ENCODE data around the gene LYPD6. TPM values are rescaled to one million over a fixed set of nuclear protein-coding genes. Genes with fewer than 3 reads are reported as not detected.

LYPD6 gene
- total RNA-seq, 2 experiments from 2014 or later = not detected

DNA sequence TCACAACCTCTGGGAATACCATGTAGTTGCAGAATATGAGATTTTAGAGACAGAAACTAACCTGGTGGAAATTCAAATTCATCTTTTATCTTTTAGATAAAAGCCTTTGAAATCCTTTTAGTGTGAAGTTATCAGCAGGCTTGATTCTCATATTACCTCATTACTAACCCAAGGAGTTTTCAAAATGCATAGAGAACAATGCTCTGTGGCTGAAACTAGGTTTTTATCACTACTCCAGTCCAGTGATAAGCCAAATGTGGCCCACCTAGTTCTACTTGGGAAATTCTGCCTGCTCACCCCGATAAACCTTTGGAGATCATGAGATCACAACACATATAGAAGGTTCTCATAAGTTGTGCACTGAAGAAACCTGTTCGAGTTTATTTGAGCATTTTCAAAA lies 135.5 kb downstream of the LYPD6 start:
- ATAC-seq (no peak), DNase-seq (no peak)
- intact Hi-C loops (cut with DNase I, micrococcal nuclease) = no loop called here
- Mint-ChIP-seq H3K36me3 (ENCODE audit: low read depth) (no peaks in the 10 kb centered on the region), H3K4me1 (peaks cover 1% of the 10 kb centered on the region), H3K27me3 (no peaks in the 10 kb centered on the region), H3K9me3 (ENCODE audit: low read depth) (no peaks in the 10 kb centered on the region), H3K4me3 (no peak overlapping the region), H3K27ac (no peak overlapping the region)
- ChIA-PET CTCF (no interaction called here), POLR2A (no interaction called here)

DNA sequence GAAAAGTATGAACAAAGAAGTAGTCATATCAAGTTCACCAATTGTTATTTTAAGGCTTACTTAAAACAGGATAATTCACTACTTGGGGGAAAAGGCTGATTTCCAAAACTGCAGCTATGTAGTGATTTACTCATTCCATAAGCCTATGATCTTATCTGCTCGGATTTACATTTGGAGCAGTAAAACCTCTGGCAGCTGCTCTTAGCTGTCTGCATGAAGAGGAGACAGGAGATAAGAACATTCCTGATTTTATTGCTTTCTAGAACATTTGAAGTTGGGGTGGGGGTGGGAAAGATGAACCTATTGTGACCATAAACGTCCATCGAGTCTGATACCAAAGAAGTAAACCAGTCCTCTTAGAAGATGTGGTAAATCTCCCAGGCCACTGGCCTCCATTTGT lies 136.2 kb downstream of the LYPD6 start:
- no peaks in the 10 kb centered on the region for H3K36me3 Mint-ChIP-seq (ENCODE audit: low read depth)
- CTCF ChIA-PET = no interaction called here

DNA sequence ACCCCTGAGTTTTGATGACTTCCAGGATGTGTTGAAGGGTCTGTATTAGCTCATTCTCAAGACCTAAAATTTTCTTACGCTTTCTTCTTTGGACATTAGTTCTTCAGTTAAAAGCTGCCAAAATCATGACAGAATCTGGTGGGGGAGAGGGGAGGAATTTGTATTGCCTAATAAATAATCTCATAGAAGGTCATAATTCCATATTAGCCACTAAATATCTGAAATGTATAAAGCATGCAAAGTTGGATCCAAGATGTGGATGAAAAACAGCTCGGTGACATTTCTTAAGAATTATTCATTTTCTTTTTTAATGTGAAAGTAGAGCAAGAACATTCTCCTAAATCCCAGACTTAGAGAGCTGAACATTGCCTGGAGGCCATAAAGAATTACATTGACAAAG lies 137.0 kb downstream of the LYPD6 start:
- DNase-seq (no peak), ATAC-seq (no peak)
- Mint-ChIP-seq H3K27me3 (peaks cover 2% of the 10 kb centered on the region), H3K4me3 (no peak overlapping the region), H3K27ac (no peak overlapping the region), H3K36me3 (ENCODE audit: low read depth) (no peaks in the 10 kb centered on the region), H3K9me3 (ENCODE audit: low read depth) (no peaks in the 10 kb centered on the region), H3K4me1 (peaks cover 1% of the 10 kb centered on the region)
- POLR2A ChIA-PET = no interaction called here
- intact Hi-C loops (cut with DNase I, micrococcal nuclease) = no loop called here
- CTCF ChIA-PET = no interaction called here

More for the DNA sequence above, 136.2 kb downstream of the LYPD6 start:
- Mint-ChIP-seq H3K27ac (no peak overlapping the region), H3K4me3 (no peak overlapping the region), H3K27me3 (no peaks in the 10 kb centered on the region), H3K4me1 (peaks cover 1% of the 10 kb centered on the region), H3K9me3 (ENCODE audit: low read depth) (no peaks in the 10 kb centered on the region)
- POLR2A ChIA-PET = no interaction called here
- intact Hi-C loops (cut with DNase I, micrococcal nuclease) = no loop called here
- ATAC-seq (no peak), DNase-seq (no peak)

DNA sequence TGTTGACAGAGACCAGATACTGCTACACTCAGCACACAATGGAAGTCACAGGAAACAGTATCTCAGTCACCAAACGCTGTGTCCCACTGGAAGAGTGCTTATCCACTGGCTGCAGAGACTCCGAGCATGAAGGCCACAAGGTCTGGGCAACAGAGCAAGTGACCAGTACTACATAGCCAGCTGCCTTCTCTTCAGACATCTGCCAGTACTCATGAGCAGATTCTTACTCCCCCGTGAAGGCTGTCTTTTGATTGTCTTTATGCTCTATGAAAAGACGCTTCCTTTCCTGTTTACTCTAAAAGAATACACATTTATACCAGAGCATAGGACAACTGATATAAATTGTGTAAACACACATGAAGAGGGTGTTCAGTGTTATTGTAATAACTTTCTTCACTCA lies 138.2 kb downstream of the LYPD6 start:
- H3K4me3 Mint-ChIP-seq = no peak overlapping the region
- ATAC-seq = no peak
- CTCF ChIA-PET = no interaction called here

DNA sequence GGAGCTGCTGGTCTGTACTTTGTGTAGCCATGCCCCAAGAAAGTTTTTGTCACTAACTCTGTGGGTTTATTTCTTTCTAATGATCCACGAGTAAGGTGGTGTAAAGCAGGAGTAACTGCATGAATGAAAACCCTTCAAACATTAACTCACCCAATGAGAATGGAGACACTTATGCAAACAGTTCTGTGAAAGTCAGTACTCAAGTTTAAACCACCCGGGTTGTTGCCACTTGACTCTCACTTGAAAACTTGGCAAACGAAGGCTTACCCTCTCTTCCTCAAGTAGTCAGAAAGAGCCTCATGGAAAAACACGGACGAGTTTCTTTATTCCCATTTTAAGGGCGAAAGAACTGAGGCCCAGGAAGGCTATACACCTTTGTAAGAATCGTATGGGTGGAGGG lies 139.7 kb downstream of the LYPD6 start:
- POLR2A ChIA-PET = no interaction called here
- Mint-ChIP-seq H3K27ac (no peak overlapping the region), H3K36me3 (ENCODE audit: low read depth) (no peaks in the 10 kb centered on the region), H3K9me3 (ENCODE audit: low read depth) (no peaks in the 10 kb centered on the region), H3K4me3 (no peak overlapping the region), H3K4me1 (no peaks in the 10 kb centered on the region), H3K27me3 (peaks cover 2% of the 10 kb centered on the region)
- CTCF ChIA-PET = no interaction called here
- ATAC-seq = no peak
- no peak for DNase-seq
- intact Hi-C loops (cut with DNase I, micrococcal nuclease) = no loop called here

More for the DNA sequence above, 138.2 kb downstream of the LYPD6 start:
- DNase-seq = no peak
- no peaks in the 10 kb centered on the region for H3K9me3 Mint-ChIP-seq (ENCODE audit: low read depth)
- intact Hi-C loops (cut with DNase I, micrococcal nuclease) = no loop called here
- H3K36me3 Mint-ChIP-seq (ENCODE audit: low read depth) = no peaks in the 10 kb centered on the region
- H3K4me1 Mint-ChIP-seq = no peaks in the 10 kb centered on the region
- H3K27me3 Mint-ChIP-seq = peaks cover 2% of the 10 kb centered on the region
- H3K27ac Mint-ChIP-seq = no peak overlapping the region
- POLR2A ChIA-PET = no interaction called here

DNA sequence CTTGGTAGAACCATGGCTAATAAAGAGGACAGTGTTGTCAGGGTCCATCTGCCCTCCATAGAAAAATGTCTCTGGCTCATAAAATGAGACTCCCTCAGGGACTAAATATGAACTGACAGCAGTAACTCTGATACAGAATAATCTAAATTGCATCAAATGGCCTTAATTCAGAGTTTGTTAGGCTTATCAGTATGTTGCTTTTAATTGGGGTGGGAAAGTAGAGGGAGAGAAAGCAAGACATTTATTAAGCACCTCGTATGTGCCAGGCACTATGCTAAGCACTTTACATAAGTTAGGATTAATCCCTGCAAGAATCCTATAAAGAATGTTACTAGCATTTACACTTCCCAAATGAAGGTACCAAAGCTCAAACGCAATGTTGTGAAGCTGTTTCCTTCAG lies 142.0 kb downstream of the LYPD6 start:
- CTCF ChIA-PET = no interaction called here
- no peaks in the 10 kb centered on the region for H3K9me3 Mint-ChIP-seq (ENCODE audit: low read depth)
- H3K36me3 Mint-ChIP-seq (ENCODE audit: low read depth) = no peaks in the 10 kb centered on the region
- peaks cover 2% of the 10 kb centered on the region for H3K27me3 Mint-ChIP-seq
- no peak overlapping the region for H3K27ac Mint-ChIP-seq
- POLR2A ChIA-PET = no interaction called here
- no peak for ATAC-seq
- intact Hi-C loops (cut with DNase I, micrococcal nuclease) = no loop called here
- H3K4me3 Mint-ChIP-seq = no peak overlapping the region
- no peaks in the 10 kb centered on the region for H3K4me1 Mint-ChIP-seq
- DNase-seq = no peak

DNA sequence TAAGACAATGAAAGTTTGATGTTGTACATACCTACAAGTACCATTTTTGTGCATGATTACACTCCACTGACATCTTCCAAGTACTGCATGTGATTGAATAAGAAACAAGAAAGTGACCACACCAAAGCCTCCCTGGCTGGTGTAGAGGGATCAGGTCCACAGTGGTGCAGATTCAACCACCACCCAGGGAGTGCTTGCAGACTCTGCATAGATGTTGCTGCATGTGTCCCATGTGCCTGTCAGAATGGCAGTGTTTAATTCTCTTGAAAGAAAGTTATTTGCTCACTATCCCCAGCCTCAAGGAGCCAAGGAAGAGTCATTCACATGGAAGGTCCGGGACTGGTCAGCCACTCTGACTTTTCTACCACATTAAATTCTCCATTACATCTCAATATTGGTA lies 142.7 kb downstream of the LYPD6 start:
- POLR2A ChIA-PET = no interaction called here
- CTCF ChIA-PET = no interaction called here

DNA sequence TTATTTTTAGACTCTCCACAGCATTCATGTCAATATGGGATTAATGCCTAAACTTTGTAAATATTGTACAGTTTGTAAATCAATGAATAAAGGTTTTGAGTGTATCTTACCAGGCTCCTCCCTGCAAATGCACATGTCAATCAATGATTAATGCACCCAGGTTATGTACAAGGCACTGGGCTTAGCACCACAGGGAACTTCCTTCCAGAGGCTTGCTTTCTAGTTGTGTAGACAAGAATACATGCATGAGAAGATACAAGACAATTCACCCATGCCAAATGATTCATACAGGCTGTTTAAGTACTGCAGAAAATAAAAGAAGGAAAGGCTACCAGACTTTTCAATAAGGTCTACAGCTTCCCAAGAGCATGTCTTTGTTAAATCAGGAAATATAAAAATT lies 143.1 kb downstream of the LYPD6 start:
- POLR2A ChIA-PET = no interaction called here
- no peak for DNase-seq
- intact Hi-C loops (cut with DNase I, micrococcal nuclease) = no loop called here
- ATAC-seq = no peak
- H3K4me3 Mint-ChIP-seq = no peak overlapping the region
- CTCF ChIA-PET = no interaction called here
- no peaks in the 10 kb centered on the region for H3K9me3 Mint-ChIP-seq (ENCODE audit: low read depth)
- no peaks in the 10 kb centered on the region for H3K36me3 Mint-ChIP-seq (ENCODE audit: low read depth)
- peaks cover 2% of the 10 kb centered on the region for H3K27me3 Mint-ChIP-seq
- H3K27ac Mint-ChIP-seq = no peak overlapping the region
- no peaks in the 10 kb centered on the region for H3K4me1 Mint-ChIP-seq

More for the DNA sequence above, 142.7 kb downstream of the LYPD6 start:
- ATAC-seq (no peak), DNase-seq (no peak)
- Mint-ChIP-seq H3K27me3 (peaks cover 2% of the 10 kb centered on the region), H3K9me3 (ENCODE audit: low read depth) (no peaks in the 10 kb centered on the region), H3K27ac (no peak overlapping the region), H3K4me3 (no peak overlapping the region), H3K4me1 (no peaks in the 10 kb centered on the region), H3K36me3 (ENCODE audit: low read depth) (no peaks in the 10 kb centered on the region)
- intact Hi-C loops (cut with DNase I, micrococcal nuclease) = no loop called here

DNA sequence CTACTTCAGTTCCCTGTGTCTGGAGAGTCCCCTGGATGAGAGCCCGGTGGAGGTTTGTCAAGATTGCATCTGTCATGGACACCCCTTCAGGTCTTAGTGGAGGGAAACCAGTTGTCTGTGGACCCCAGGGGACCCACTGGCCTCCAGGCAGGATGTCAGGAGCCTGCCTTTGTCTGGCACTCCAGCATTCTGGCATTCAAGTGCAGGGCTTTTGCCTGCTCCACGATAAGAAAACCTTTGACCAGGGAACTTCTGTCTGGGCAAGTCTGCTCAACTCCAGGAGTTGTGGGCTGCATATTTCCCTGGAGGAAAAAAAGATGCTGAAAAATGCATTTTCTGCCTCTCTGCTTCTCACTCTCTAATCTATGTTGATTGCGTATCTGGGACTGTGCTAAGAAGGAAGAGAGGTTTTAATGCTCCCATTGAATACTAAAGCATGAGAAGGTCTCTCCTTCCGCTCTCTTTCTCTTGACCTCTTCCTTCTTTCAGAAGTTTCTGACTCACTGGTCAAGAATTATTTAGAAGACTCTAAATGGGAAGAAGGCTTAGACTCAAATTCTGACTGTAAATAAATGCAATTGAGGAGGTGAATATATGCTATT lies 152.7 kb downstream of the LYPD6 start:
- ATAC-seq = no peak
- Mint-ChIP-seq H3K27me3 (peaks cover 12% of the 10 kb centered on the region), H3K4me1 (no peaks in the 10 kb centered on the region), H3K4me3 (no peak overlapping the region), H3K27ac (no peak overlapping the region), H3K36me3 (ENCODE audit: low read depth) (no peaks in the 10 kb centered on the region), H3K9me3 (ENCODE audit: low read depth) (no peaks in the 10 kb centered on the region)
- ChIA-PET CTCF (no interaction called here), POLR2A (no interaction called here)
- intact Hi-C loops (cut with DNase I, micrococcal nuclease) = no loop called here
- no peak for DNase-seq

DNA sequence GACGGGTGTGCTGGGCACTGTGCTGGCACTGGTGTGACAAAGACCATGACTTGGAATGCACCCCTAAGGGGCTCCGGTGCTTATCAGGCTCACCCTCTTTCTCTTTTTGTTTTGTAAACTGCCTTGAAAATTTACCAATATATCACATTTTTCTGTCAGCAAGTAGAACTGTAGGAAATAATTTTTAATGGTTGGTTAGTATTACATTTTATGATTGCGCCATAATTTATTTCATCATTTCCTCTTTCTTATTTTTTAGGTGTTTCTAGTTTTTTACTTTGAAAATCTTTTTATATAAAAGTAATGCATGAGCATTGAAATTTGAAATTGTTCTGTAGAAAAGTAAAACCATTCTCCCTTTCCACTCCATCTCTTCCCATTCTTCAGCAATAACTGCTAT lies 156.3 kb downstream of the LYPD6 start:
- intact Hi-C loops (cut with DNase I, micrococcal nuclease) = no loop called here
- Mint-ChIP-seq H3K27ac (no peak overlapping the region), H3K4me3 (no peak overlapping the region), H3K36me3 (ENCODE audit: low read depth) (no peaks in the 10 kb centered on the region), H3K9me3 (ENCODE audit: low read depth) (no peaks in the 10 kb centered on the region), H3K27me3 (peaks cover 8% of the 10 kb centered on the region), H3K4me1 (no peaks in the 10 kb centered on the region)
- DNase-seq = no peak
- ChIA-PET CTCF (interaction anchor here (1.2 kb wide), 1 partner anchor 30 kb away, joined by 3 read pairs; no protein-coding TSS in a partner anchor), POLR2A (no interaction called here)
- no peak for ATAC-seq

DNA sequence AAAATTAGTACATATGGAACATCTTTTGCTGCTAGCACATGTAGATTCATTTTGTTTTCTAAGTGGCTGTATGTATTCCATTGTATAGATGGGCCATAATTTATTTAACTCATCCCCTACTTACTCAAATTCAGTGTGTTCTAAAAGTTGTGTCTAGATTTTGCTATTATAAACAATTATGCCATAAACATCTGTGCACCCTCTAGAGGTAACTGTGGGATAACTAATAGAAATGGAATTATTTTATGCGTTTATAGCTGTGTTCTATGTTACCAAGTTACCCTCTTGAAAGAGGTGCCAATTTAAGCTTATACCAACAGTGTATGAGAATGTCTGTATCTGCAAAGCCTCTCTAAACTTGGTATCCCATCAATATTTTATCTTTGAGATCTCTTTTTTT lies 156.8 kb downstream of the LYPD6 start:
- ChIA-PET CTCF (interaction anchor here (1.2 kb wide), 1 partner anchor 30 kb away, joined by 3 read pairs; no protein-coding TSS in a partner anchor), POLR2A (no interaction called here)
- H3K9me3 Mint-ChIP-seq (ENCODE audit: low read depth) = no peaks in the 10 kb centered on the region
- no peak overlapping the region for H3K27ac Mint-ChIP-seq
- DNase-seq (no peak), ATAC-seq (no peak)
- H3K27me3 Mint-ChIP-seq = peaks cover 6% of the 10 kb centered on the region
- intact Hi-C loops (cut with DNase I, micrococcal nuclease) = no loop called here
- no peak overlapping the region for H3K4me3 Mint-ChIP-seq
- no peaks in the 10 kb centered on the region for H3K36me3 Mint-ChIP-seq (ENCODE audit: low read depth)
- no peaks in the 10 kb centered on the region for H3K4me1 Mint-ChIP-seq

DNA sequence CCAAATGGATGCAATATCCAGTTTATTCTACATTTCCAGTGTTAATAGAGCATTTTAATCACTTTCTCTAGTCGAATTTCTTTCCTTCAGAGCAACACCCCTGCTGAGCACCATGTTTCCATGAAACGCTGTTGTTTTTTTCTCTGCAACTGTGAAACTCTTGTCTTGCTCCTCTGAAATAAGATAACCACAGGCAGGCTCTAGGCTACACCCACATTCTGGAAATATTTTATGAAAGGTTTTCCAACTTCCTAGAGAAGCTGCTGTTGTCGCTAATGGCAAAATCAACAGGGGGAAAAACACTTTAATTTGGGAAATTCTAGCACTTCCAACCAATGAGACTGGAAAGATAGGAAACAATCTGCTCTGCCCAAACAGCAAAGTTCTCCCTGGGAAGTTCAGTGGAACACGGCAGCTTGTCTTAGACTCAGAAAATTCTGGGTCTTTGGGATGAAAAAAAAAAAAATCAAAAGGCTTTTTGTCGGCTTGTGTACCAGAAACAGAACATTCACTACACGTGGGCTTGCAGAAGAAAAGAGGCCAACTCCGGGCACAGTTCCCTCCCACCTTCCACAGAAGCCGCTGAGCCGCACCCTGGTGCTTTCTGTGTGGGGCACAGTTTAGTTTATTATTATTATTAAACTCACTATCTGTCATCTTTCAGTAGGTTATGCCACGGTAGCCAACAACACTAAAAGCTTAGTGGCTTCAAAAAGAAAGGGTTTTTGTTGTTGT lies 158.5 kb downstream of the LYPD6 start:
- no peaks in the 10 kb centered on the region for H3K4me1 Mint-ChIP-seq
- intact Hi-C loops (cut with DNase I, micrococcal nuclease) = no loop called here
- H3K27me3 Mint-ChIP-seq = peaks cover 6% of the 10 kb centered on the region
- H3K9me3 Mint-ChIP-seq (ENCODE audit: low read depth) = no peaks in the 10 kb centered on the region
- no peak for DNase-seq
- no peak for ATAC-seq
- H3K27ac Mint-ChIP-seq = no peak overlapping the region
- POLR2A ChIA-PET = no interaction called here
- CTCF ChIA-PET = interaction anchor here (0.6 kb wide), 1 partner anchor 719 kb away, joined by 3 read pairs; no protein-coding TSS in a partner anchor
- H3K4me3 Mint-ChIP-seq = no peak overlapping the region
- no peaks in the 10 kb centered on the region for H3K36me3 Mint-ChIP-seq (ENCODE audit: low read depth)
